ENCODE measurements around the gene NTNG1.
A peak's percentile ranks its signal among the peaks of the same experiment; 100 is the strongest.

The NTNG1 gene

DNA sequence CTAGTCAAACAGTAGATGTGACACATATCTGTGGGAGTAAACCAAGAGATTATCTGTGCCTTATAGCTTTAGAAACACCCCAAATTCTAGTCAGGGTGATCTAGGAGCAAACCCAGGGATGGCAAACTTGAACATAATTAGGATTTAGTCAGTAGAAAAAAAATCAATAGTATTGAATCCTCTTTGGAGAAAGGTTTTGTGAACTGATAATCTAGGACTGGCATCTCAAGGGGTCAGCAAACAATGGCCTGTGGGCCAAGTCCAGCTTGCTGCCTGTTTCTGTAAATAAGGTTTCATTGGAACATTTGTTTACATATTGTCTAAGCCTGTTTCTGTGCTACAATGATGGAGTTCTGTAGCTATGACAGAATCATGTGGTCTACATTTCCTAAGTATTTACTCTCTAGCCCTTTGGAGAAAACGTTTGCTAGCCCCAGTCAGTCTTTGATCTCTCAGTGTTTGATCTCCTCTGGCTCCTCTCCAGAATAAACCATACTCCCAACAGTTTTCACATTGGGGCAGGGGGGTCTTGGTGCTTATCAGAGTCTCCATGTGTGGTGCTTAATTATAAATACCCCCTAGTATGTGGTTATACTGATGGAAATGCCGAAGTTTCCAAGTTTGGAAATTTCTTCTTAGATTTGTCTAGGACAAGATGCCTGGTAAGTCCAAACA lies 385.8 kb downstream of the NTNG1 start:
- peak; percentile 31 for DNase-seq

DNA sequence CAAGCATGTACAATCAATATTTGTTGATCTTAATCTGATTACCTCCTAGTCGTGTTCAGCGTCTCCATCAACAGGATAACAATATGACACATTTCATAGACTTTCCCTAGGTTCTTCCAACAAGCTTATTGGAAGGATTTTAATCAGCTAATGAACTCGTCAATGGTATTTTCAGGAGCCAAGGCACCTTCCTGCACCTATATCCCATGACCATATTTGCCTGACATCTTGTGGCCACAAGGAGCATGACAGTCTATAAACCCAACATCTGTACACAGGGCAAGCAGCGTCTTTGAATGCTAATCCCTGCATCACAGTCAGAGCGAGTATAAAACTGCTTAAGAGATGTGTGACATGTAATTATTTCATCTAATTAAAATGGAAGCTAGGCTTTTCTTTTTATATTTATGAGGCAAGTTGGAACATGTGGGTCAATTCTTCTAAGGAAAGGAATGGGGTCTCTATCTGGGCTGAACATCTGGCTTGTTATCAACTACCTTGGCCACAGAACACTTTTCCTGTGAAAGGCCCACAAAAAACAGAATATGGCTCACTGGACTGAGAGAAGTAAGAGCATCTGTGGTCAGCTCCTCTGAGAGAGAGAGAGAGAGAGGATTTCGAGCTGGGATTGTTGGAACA lies 388.8 kb downstream of the NTNG1 start:
- DNase-seq, result peak; percentile 63

GRCh38 chr1:107530543-107530942 lies 389.7 kb downstream of the NTNG1 start:
- peak; percentile 47 for DNase-seq

DNA sequence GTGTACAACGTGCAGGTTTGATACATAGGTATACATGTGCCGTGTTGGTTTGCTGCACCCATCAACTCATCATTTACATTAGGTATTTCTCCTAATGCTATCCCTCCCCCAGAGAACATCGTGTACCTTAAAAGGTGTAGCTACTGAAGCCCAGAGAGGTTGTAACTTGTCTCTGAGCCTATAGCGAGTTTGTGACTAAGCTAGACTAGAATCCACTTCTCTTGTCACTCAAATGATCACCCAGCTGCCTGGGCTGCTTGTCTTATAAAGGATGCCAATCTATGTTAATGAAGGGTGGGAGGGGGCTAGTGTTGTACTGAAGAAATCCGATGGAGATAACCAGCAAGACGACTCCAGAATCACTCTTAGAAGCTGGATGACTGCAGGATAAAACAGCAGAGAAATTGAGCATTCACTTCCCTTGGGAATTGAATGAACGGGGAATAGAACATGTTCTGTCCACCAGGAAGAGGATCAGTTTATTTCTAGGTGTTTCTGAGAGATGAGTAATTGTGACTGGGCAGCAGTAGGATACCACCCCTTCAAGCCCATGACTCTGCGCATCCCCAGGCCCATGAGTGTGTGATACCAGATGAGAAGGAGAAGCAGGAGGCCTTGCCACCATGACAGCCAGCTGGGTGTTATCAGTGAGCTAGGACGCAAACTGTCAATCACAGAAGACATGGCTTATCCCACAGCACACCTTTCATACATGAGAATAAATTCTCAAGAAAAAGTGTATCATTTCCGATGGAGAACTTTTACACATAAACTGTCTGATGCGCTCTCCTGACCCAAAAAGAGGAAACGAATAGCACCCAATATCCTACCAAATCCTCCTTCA lies 390.4 kb downstream of the NTNG1 start:
- DNase-seq, result no peak

- peak; percentile 86 for DNase-seq
Observed at GRCh38 chr1:107532318-107532717, 391.5 kb downstream of the NTNG1 start.

Data from NCI-H2029 treated with DMSO at 0.1 percent for 48 hours (cell line).